ENCODE results near the gene TADA3.

DNA sequence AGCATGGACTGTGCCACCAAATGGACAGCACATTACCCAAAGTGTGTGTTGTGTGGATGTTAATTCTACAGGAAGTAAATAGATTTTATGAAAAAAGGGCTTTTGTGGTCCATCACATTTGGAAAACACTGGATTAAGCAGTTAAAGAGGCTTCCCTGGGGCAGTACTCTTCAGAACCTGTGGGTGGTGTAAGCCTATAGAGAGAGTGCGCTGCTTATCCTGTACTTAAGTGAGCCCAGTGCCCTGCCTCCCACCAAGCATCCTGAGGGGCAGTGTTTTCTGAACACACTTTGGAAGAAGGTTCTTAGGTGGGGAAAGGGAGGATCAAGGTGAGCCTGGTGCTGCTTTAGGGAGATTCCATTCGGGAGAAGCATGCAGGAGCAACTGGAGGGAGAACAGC, 28.7 kb upstream of the TADA3 start:
- no peak for TF ChIP-seq ZNF274 (IDR thresholded peaks at IDR 0.05; ENCODE audit: low read depth, low read length)
- TF ChIP-seq YY1 (IDR thresholded peaks at IDR 0.05; ENCODE audit: insufficient read depth, insufficient read length): no peak
- TF ChIP-seq SUZ12 (IDR thresholded peaks at IDR 0.05; ENCODE audit: extremely low read depth, insufficient read depth, insufficient read length): no peak
